RWPE2 (cell line): Measurements from ENCODE around the gene CTCFL.
A peak's percentile ranks its signal among the peaks of the same experiment; 100 is the strongest.

Experiments
- ATAC-seq: fragments of 200-7000 bp; cut with Tn5 transposase; 3 replicates; pipeline ENCODE4 v1.9.1; 2021; ENCODE audit warnings: low read depth
- DNase-seq: peaks from one replicate; pipeline ENCODE4 v3.0.0-alpha.2; 2020; ENCODE audit warnings: low spot score
- H3K27ac ChIP-seq: fragments of 450-650 bp; 2 replicates; pipeline ENCODE4 v1.5.1; 2017; ENCODE audit warnings: mild to moderate bottlenecking; ENCODE audit not compliant: poor library complexity, severe bottlenecking
- H3K27me3 ChIP-seq: fragments of 250-450 bp; sonication (Bioruptor Pico); 2 replicates; pipeline ENCODE4 v1.5.1; 2021; ENCODE audit warnings: mild to moderate bottlenecking, moderate library complexity; ENCODE audit not compliant: insufficient read depth, poor library complexity, severe bottlenecking
- H3K36me3 ChIP-seq: fragments of 250-450 bp; sonication (Bioruptor Pico); 2 replicates; pipeline ENCODE4 v1.5.1; 2020; ENCODE audit warnings: low read depth, mild to moderate bottlenecking, moderate library complexity
- H3K4me1 ChIP-seq: fragments of 250-450 bp; sonication (Bioruptor Pico); 2 replicates; pipeline ENCODE4 v1.5.1; 2021; ENCODE audit warnings: mild to moderate bottlenecking, moderate library complexity; ENCODE audit not compliant: insufficient read depth, poor library complexity, severe bottlenecking
- H3K4me3 ChIP-seq: fragments of 250-450 bp; sonication (Bioruptor Pico); 2 replicates; pipeline ENCODE4 v1.5.1; 2021; ENCODE audit warnings: mild to moderate bottlenecking, moderate library complexity; ENCODE audit not compliant: severe bottlenecking
- H3K9me3 ChIP-seq: fragments of 250-450 bp; sonication (Bioruptor Pico); 2 replicates; pipeline ENCODE4 v1.5.1; 2021; ENCODE audit warnings: mild to moderate bottlenecking, moderate library complexity; ENCODE audit not compliant: severe bottlenecking
- TF ChIP-seq, protein P1 (sequence below): fragments of 450-650 bp; IDR thresholded peaks from one replicate; pipeline ENCODE4 v1.5.1; 2017; ENCODE audit warnings: mild to moderate bottlenecking, moderate library complexity; ENCODE audit not compliant: poor library complexity, severe bottlenecking

CTCFL gene

DNA sequence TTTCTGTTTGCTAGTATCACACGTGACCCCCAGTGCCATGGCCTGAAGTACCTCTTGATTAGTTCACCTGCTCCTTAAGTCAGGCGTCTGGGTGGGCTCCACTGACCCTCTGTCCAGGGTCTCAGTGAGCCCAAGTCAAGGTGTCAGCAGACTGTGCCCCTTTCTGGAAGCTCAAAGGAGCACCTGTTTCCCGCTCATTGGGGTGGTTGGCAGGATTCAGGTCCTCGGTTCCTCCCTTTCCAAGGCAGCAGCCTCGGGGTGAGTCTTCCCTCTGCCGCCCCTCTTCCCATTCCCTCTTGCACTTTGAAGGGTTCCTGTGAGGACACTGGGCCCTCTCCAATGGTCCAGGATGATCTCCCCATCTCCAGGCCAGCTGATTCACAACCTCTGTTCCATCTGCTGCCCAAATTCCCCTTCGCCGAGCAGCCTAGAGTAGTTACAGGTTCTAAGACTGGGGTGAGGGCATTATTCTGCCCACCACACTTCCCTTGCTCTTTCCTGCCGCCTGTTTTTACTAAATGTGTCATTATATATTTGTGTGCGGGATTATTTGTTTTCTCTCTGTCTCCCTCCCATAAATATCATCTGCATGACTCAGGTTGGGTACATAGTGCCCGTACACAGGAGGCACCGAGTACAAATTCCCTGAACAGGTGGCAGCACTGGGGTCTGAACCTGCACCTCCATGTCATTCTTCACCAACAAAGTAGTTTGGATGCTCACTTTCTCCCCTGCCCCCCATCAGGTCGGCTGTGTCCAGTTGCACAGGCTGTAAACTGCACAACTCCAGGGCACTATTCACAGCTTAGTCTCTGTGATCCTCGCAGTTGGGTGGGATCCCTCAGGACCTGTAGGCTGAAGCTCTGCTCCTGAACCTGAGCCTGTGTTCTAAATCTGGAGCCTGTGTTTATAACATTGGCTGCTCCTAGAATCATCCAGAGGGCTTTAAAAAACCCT, 75.3 kb downstream of the CTCFL start:
- no peak overlapping the region for H3K27ac ChIP-seq
- H3K4me1 ChIP-seq, result no peaks in the 10 kb centered on the region
- TF ChIP-seq, protein P1, sequence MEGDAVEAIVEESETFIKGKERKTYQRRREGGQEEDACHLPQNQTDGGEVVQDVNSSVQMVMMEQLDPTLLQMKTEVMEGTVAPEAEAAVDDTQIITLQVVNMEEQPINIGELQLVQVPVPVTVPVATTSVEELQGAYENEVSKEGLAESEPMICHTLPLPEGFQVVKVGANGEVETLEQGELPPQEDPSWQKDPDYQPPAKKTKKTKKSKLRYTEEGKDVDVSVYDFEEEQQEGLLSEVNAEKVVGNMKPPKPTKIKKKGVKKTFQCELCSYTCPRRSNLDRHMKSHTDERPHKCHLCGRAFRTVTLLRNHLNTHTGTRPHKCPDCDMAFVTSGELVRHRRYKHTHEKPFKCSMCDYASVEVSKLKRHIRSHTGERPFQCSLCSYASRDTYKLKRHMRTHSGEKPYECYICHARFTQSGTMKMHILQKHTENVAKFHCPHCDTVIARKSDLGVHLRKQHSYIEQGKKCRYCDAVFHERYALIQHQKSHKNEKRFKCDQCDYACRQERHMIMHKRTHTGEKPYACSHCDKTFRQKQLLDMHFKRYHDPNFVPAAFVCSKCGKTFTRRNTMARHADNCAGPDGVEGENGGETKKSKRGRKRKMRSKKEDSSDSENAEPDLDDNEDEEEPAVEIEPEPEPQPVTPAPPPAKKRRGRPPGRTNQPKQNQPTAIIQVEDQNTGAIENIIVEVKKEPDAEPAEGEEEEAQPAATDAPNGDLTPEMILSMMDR, result no peak
- no peak overlapping the region for H3K4me3 ChIP-seq
- DNase-seq (peak; percentile 66), ATAC-seq (0 out of 3 replicates have a peak, but pooled peaks have one; percentile 7)
- peaks cover 24% of the 10 kb centered on the region for H3K27me3 ChIP-seq
- no peaks in the 10 kb centered on the region for H3K9me3 ChIP-seq
- no peaks in the 10 kb centered on the region for H3K36me3 ChIP-seq

DNA sequence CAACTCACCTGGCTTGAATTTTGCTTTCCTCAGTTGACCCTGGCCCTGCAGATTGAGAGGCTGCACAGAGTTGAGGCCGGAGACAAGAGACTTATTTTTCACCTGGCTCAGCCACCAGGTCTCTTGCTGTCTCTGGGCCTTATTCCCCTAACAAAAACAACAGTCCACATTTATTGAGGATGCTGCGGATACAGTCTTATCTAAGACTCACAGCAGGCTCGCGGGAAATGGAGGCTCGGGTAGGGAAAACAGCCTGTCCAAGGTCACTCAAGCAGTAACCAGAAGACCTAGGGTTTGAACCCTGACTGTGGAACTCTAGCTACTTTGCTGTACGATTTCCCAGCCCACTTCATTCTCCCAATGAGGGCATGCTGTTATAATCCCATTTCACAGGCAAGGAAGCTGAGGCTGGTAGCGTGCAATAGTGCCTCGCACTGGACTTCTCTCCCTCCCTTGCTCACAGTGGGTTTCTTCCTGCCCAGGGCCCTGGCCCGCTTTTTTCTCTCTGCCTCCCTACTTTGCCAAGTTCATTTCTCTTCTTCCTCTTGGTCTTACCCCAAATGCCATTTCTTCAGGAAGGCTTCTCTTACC, 76.1 kb downstream of the CTCFL start:
- no peak for DNase-seq
- no peak for ATAC-seq
- TF ChIP-seq, protein P1, result no peak
- no peaks in the 10 kb centered on the region for H3K9me3 ChIP-seq
- H3K27me3 ChIP-seq, result peaks cover 24% of the 10 kb centered on the region
- H3K4me1 ChIP-seq, result no peaks in the 10 kb centered on the region
- no peaks in the 10 kb centered on the region for H3K36me3 ChIP-seq
- no peak overlapping the region for H3K4me3 ChIP-seq
- H3K27ac ChIP-seq, result no peak overlapping the region
